HUES48 (cell line): ENCODE data around the gene ESRRB.

ENCODE experiments used
- H3K27ac ChIP-seq: one replicate; pipeline ENCODE4 v1.7.0; 2013; ENCODE audit warnings: low read depth, low read length, inconsistent platforms
- H3K27me3 ChIP-seq: 2 replicates; pipeline ENCODE4 v1.6.1; 2013; ENCODE audit warnings: mild to moderate bottlenecking, low read length; ENCODE audit not compliant: control insufficient read depth, insufficient read depth
- H3K36me3 ChIP-seq: 2 replicates; pipeline ENCODE4 v1.6.1; 2013; ENCODE audit warnings: low read length; ENCODE audit not compliant: control insufficient read depth, insufficient read depth
- H3K4me1 ChIP-seq: 2 replicates; pipeline ENCODE4 v1.6.1; 2013; ENCODE audit warnings: mild to moderate bottlenecking, low read length; ENCODE audit not compliant: control insufficient read depth, insufficient read depth
- H3K4me3 ChIP-seq: 2 replicates; pipeline ENCODE4 v1.5.1; 2013; ENCODE audit warnings: mild to moderate bottlenecking, low read depth, low read length
- H3K9ac ChIP-seq: 2 replicates; pipeline ENCODE4 v1.6.1; 2013; ENCODE audit warnings: mild to moderate bottlenecking, low read depth, low read length, moderate library complexity
- H3K9me3 ChIP-seq: 2 replicates; pipeline ENCODE4 v1.6.1; 2013; ENCODE audit warnings: low read length; ENCODE audit not compliant: control insufficient read depth, insufficient read depth

Gene ESRRB

DNA sequence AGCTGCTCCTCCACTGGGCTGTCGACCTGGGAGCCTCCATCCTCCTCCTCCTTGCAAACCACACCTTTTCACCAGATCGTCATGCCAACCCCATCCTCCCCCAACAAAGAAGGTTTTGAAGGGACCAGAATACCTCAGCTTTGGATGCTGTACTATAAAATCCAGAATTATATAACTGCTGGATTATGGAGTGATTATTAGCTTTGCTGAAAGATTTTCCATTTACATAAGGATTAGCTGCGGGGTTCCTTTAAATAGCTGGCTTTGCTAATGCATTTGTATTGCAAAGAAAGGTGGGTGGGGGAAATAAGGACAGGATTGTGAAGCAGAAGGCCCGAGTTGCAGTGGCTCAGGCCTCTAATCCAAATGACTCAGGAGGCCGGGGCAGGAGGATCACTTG is 36.6 kb downstream of the ESRRB start:
- Histone ChIP-seq H3K27me3 (no peaks in the 10 kb centered on the region; the same call in 1 of the 2 replicates), H3K4me3 (no peak overlapping the region), H3K4me1 (peaks cover 17% of the 10 kb centered on the region), H3K9me3 (no peaks in the 10 kb centered on the region), H3K9ac (no peak overlapping the region), H3K27ac (no peak overlapping the region), H3K36me3 (no peaks in the 10 kb centered on the region)

- Histone ChIP-seq H3K4me3 (0 out of 2 replicates have a peak overlapping the region, but pooled peaks have one; percentile 21), H3K27me3 (no peaks in the 10 kb centered on the region; the same call in 1 of the 2 replicates), H3K9ac (no peak overlapping the region)
Measured at GRCh38 chr14:76413106-76413961, 37.4 kb downstream of the ESRRB start.

DNA sequence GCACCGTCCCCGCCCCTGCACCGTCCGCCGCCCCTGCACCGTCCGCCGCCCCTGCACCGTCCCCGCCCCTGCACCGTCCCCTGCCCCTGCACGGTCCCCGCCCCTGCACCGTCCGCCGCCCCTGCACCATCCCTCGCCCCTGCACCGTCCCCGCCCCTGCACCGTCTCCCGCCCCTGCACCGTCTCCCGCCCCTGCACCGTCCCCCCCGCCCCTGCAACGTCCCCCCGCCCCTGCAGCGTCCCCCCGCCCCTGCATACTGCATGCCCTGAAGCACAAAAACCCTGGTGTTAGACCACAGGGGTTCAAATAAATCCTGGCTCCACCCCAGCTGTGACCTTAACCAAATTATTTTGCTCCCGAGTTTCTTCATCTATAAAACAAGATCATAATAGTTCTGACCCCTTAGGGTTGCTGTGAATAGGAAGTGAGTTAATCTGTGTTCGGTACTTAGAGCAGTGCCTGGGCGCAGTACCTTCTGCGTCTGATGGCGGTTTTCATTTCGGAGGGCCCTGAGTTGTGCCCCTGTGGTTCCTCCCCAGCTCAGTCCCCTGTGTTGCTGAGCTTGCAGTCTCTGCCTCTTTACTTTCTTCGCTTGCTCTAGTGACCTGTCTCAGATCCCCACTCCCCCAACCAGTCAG is 38.1 kb downstream of the ESRRB start:
- no peaks in the 10 kb centered on the region for H3K36me3 ChIP-seq
- no peaks in the 10 kb centered on the region for H3K9me3 ChIP-seq
- H3K27ac ChIP-seq: no peak overlapping the region
- 0 out of 2 replicates have a peak overlapping the region, but pooled peaks have one; percentile 34 for H3K9ac ChIP-seq
- peaks cover 16% of the 10 kb centered on the region for H3K4me1 ChIP-seq
- H3K27me3 ChIP-seq: no peaks in the 10 kb centered on the region; the same call in 1 of the 2 replicates
- peak overlapping the region; percentile 63 for H3K4me3 ChIP-seq

More at GRCh38 chr14:76413106-76413961, 37.4 kb downstream of the ESRRB start:
- Histone ChIP-seq H3K9me3 (no peaks in the 10 kb centered on the region), H3K36me3 (no peaks in the 10 kb centered on the region), H3K27ac (no peak overlapping the region), H3K4me1 (peaks cover 17% of the 10 kb centered on the region)

- H3K4me3 ChIP-seq: no peak overlapping the region
- no peaks in the 10 kb centered on the region for H3K36me3 ChIP-seq
- peaks cover 19% of the 10 kb centered on the region for H3K4me1 ChIP-seq
- no peaks in the 10 kb centered on the region for H3K9me3 ChIP-seq
- no peaks in the 10 kb centered on the region for H3K27me3 ChIP-seq
- H3K27ac ChIP-seq: no peak overlapping the region
- H3K9ac ChIP-seq: no peak overlapping the region
Measured at GRCh38 chr14:76419399-76419798, 43.5 kb downstream of the ESRRB start.

DNA sequence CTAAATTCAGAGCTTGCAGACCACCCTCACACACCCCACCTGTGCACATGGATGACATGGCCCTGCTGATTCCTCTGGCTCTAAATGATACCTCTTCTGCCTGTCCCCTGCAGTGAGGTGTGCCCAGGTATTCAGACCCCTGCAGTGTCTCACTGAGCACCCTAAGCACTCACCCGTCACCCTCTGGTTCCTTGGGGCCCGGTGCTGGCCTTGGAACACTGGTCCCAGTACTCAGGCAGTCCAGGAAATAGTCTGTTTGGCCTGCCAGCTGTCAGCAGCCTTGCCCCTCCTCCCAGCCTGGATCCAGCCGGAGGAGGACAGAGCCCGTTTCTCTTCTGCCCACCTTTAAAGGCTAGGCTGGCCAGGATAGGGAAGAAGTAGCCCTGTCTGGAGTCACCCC is 44.9 kb downstream of the ESRRB start:
- H3K9ac ChIP-seq: no peak overlapping the region
- no peaks in the 10 kb centered on the region for H3K27me3 ChIP-seq
- H3K9me3 ChIP-seq: no peaks in the 10 kb centered on the region
- no peak overlapping the region for H3K4me3 ChIP-seq
- no peaks in the 10 kb centered on the region for H3K36me3 ChIP-seq
- peaks cover 13% of the 10 kb centered on the region for H3K4me1 ChIP-seq
- no peak overlapping the region for H3K27ac ChIP-seq

DNA sequence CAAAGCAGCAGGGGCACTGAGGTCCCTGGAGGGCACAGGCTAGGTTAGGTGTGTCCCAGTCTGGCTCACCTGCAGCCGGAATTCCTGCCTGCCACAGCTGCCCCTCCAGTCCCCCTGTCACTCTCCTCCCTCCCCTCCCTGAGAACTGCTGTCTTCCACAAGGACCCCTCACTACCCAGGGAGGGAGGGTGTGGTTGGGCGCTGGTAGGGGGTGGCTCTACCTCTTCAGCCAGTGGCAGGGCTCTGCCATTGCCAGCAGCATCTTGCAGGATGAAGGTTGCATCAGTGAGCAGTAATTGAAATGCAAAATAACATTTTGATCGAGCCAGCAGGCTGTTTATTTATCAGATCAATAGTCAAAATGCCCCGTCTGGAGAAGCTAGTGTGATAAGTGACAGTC is 45.7 kb downstream of the ESRRB start:
- Histone ChIP-seq H3K4me3 (no peak overlapping the region), H3K9me3 (no peaks in the 10 kb centered on the region), H3K27ac (no peak overlapping the region), H3K36me3 (no peaks in the 10 kb centered on the region), H3K9ac (no peak overlapping the region), H3K4me1 (peaks cover 13% of the 10 kb centered on the region), H3K27me3 (no peaks in the 10 kb centered on the region)

GRCh38 chr14:76422662-76423061 is 46.7 kb downstream of the ESRRB start:
- Histone ChIP-seq H3K9ac (no peak overlapping the region), H3K9me3 (no peaks in the 10 kb centered on the region), H3K4me1 (peaks cover 13% of the 10 kb centered on the region), H3K4me3 (no peak overlapping the region), H3K36me3 (no peaks in the 10 kb centered on the region), H3K27me3 (no peaks in the 10 kb centered on the region), H3K27ac (no peak overlapping the region)

DNA sequence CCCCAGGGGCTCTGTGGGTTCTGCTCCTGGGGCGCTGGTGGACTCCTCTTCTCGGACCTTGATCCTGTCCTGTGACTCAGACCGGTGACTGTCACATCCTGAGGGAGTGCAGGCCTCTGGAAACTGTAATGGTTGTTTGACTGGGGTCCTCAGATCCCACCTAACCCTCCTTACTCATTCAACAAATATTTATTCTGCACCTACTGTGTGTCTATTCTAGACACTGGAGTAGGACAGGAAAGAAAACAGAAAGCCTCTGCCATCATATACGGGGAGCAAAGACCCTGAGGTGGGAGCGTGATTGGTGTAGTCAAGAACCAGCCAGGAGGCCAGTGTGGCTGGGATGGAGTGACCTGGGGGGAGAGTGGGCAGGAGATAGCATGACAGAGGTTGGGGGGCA is 47.6 kb downstream of the ESRRB start:
- Histone ChIP-seq H3K9me3 (no peaks in the 10 kb centered on the region), H3K27ac (no peak overlapping the region), H3K4me3 (no peak overlapping the region), H3K4me1 (peaks cover 13% of the 10 kb centered on the region), H3K9ac (no peak overlapping the region), H3K36me3 (no peaks in the 10 kb centered on the region), H3K27me3 (no peaks in the 10 kb centered on the region)

- Histone ChIP-seq H3K4me1 (peaks cover 13% of the 10 kb centered on the region), H3K27ac (no peak overlapping the region), H3K9me3 (no peaks in the 10 kb centered on the region), H3K4me3 (no peak overlapping the region), H3K9ac (no peak overlapping the region), H3K27me3 (no peaks in the 10 kb centered on the region), H3K36me3 (no peaks in the 10 kb centered on the region)
Measured at GRCh38 chr14:76424359-76424758, 48.4 kb downstream of the ESRRB start.

GRCh38 chr14:76426161-76426696 is 50.3 kb downstream of the ESRRB start:
- Histone ChIP-seq H3K27me3 (no peaks in the 10 kb centered on the region), H3K4me1 (peaks cover 7% of the 10 kb centered on the region), H3K36me3 (no peaks in the 10 kb centered on the region), H3K9ac (no peak overlapping the region), H3K27ac (no peak overlapping the region), H3K4me3 (no peak overlapping the region), H3K9me3 (no peaks in the 10 kb centered on the region)

- Histone ChIP-seq H3K4me1 (no peaks in the 10 kb centered on the region), H3K9me3 (no peaks in the 10 kb centered on the region), H3K27me3 (no peaks in the 10 kb centered on the region), H3K27ac (no peak overlapping the region), H3K4me3 (no peak overlapping the region), H3K9ac (no peak overlapping the region), H3K36me3 (no peaks in the 10 kb centered on the region)
Measured at GRCh38 chr14:76428611-76429010, 52.7 kb downstream of the ESRRB start.
